ENCODE measurements around the gene VPS37C. TPM values are rescaled to one million over a fixed set of nuclear protein-coding genes. Genes with fewer than 3 reads are reported as not detected.

VPS37C gene
- total and polyA plus RNA-seq, 10 of the 15 experiments (the other 5 are each of a cell fraction or from before 2014, with no cell fraction given), result 0.39 to 16.5 (median 7.8) TPM

GRCh38 chr11:61138935-61139334, 22.3 kb downstream of the VPS37C start:
- H3K36me3 ChIP-seq (ENCODE audit: control insufficient read depth in 2 of 2, insufficient read depth in 2 of 2, low read length in 1 of 2), result peaks cover 4 to 7% of the 10 kb centered on the region in 2 experiments; a peak in 3 of 4 replicates
- DNase-seq (ENCODE audit: low read depth, low spot score) (no peak), FAIRE-seq (no peak), ATAC-seq (peak; percentile 60)
- H2AFZ ChIP-seq (ENCODE audit: control insufficient read depth, low read depth, low read length), result no peak overlapping the region
- no peak overlapping the region for H3K27ac ChIP-seq (ENCODE audit: control insufficient read depth, insufficient read depth)
- no peak overlapping the region for H3K4me2 ChIP-seq (ENCODE audit: control insufficient read depth, insufficient read depth)
- in situ Hi-C loops (cut with MboI) (no loop called here), intact Hi-C loops (cut with micrococcal nuclease; ENCODE audit: unreplicated experiment) (no loop called here)
- BruUV-seq (replicated peaks), result no TSS peak
- H3K79me2 ChIP-seq (ENCODE audit: control insufficient read depth, insufficient read depth, low read length), result peaks cover 2% of the 10 kb centered on the region; the same call in 1 of the 2 replicates
- ChIA-PET SMC1A (ENCODE audit: uncharacterized antibody, unreplicated experiment) (interaction anchor here (0.6 to 2.2 kb wide), 15 partner anchors 9 to 197 kb away, joined by 3 to 10 read pairs (median 4); partner anchors contain the start of gene VPS37C), POLR2A (interaction anchor here (0.6 to 1.2 kb wide), 5 partner anchors 9 to 376 kb away, joined by 3 to 7 read pairs (median 4); no protein-coding TSS in a partner anchor), CTCF (interaction anchor here (0.6 to 2.4 kb wide), 7 partner anchors 9 to 170 kb away, joined by 3 to 12 read pairs (median 6); no protein-coding TSS in a partner anchor), RAD21 (ENCODE audit: unreplicated experiment) (interaction anchor here (1.0 to 2.4 kb wide), 6 partner anchors 10 to 246 kb away, joined by 3 to 6 read pairs (median 4); no protein-coding TSS in a partner anchor)
- TF ChIP-seq MEF2A (IDR thresholded peaks at IDR 0.05; ENCODE audit: insufficient read depth, low read depth, low read length) (peak; percentile 35; the same call in 1 of the 2 replicates), RUNX3 (IDR thresholded peaks at IDR 0.05; ENCODE audit: low read length) (peak; percentile 49)
- TF ChIP-seq, protein P1, sequence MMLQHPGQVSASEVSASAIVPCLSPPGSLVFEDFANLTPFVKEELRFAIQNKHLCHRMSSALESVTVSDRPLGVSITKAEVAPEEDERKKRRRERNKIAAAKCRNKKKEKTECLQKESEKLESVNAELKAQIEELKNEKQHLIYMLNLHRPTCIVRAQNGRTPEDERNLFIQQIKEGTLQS (IDR thresholded peaks at IDR 0.05; ENCODE audit: borderline replicate concordance, extremely low read depth, low read depth, low read length), result no peak
- peaks cover 2% of the 10 kb centered on the region; the same call in 1 of the 2 replicates for H3K4me1 ChIP-seq (ENCODE audit: control insufficient read depth, insufficient read depth, low read length)
- no peak overlapping the region for H3K9ac ChIP-seq (ENCODE audit: control insufficient read depth, insufficient read depth, low read length)
- 60% methylated on average over 7 of the region's 7 CpGs for WGBS (ENCODE audit: insufficient coverage, insufficient replicate concordance, low lambda C conversion rate, missing lambda C conversion rate)
- no peaks in the 10 kb centered on the region for H4K20me1 ChIP-seq (ENCODE audit: control insufficient read depth, insufficient read depth)
- H3K27me3 ChIP-seq (replicated peaks in 1 of 2; ENCODE audit: control insufficient read depth in 2 of 2, insufficient read depth in 2 of 2, low read length in 1 of 2), result no peaks in the 10 kb centered on the region
- H3K4me3 ChIP-seq, result no peak overlapping the region
- no peaks in the 10 kb centered on the region for H3K9me3 ChIP-seq (replicated peaks; ENCODE audit: control insufficient read depth, insufficient read depth, low read length)

DNA sequence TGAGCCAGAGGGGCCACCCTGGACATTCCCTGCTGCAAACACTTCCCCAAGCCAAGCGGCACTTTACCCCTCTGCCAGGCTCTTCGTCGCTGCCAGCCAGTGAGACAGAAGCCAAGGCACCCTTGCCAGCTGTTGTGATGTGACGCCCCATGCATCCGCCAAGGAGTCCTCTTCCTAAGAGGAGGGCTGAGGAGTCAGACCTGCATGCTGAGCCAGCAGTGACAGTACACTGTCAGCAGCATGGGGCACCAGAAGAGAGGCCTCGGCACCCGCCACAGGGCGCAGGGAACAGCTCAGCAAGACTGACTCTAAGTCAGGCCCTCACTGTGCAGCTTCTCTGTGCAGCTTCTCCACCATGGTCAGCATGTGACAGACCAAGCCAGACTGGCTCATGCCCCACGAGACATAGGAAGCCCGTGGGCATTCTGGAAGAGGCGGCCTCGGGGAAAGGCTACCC, 26.4 kb downstream of the VPS37C start:
- no peak overlapping the region for H3K4me2 ChIP-seq (ENCODE audit: control insufficient read depth, insufficient read depth)
- no peak overlapping the region for H3K9ac ChIP-seq (ENCODE audit: control insufficient read depth, insufficient read depth, low read length)
- H3K4me3 ChIP-seq, result no peak overlapping the region
- CTCF ChIA-PET, result interaction anchor here (1.0 to 1.5 kb wide), 2 partner anchors 53 to 304 kb away, joined by 4 to 5 read pairs; no protein-coding TSS in a partner anchor
- no TSS peak for BruUV-seq (replicated peaks)
- intact Hi-C loops (cut with micrococcal nuclease; ENCODE audit: unreplicated experiment) (no loop called here), in situ Hi-C loops (cut with MboI) (no loop called here)
- FAIRE-seq (no peak), DNase-seq (ENCODE audit: low read depth, low spot score) (no peak), ATAC-seq (no peak)
- H2AFZ ChIP-seq (ENCODE audit: control insufficient read depth, low read depth, low read length), result no peak overlapping the region
- no peaks in the 10 kb centered on the region for H3K9me3 ChIP-seq (replicated peaks; ENCODE audit: control insufficient read depth, insufficient read depth, low read length)
- H3K36me3 ChIP-seq (ENCODE audit: control insufficient read depth in 2 of 2, insufficient read depth in 2 of 2, low read length in 1 of 2), result peaks cover 4 to 17% of the 10 kb centered on the region in 2 experiments; a peak in 3 of 4 replicates
- H3K27me3 ChIP-seq (replicated peaks in 1 of 2; ENCODE audit: control insufficient read depth in 2 of 2, insufficient read depth in 2 of 2, low read length in 1 of 2), result no peaks in the 10 kb centered on the region
- peaks cover 2% of the 10 kb centered on the region; the same call in 1 of the 2 replicates for H3K4me1 ChIP-seq (ENCODE audit: control insufficient read depth, insufficient read depth, low read length)
- H3K79me2 ChIP-seq (ENCODE audit: control insufficient read depth, insufficient read depth, low read length), result no peaks in the 10 kb centered on the region
- H4K20me1 ChIP-seq (ENCODE audit: control insufficient read depth, insufficient read depth), result no peaks in the 10 kb centered on the region
- POLR2A ChIA-PET, result interaction anchor here (1.2 to 1.4 kb wide), 2 partner anchors 24 to 90 kb away, joined by 3 read pairs; no protein-coding TSS in a partner anchor
- TF ChIP-seq CEBPB (IDR thresholded peaks at IDR 0.05; ENCODE audit: borderline replicate concordance in 1 of 2, low read depth in 2 of 2, low read length in 2 of 2) (no peak), ATF7 (IDR thresholded peaks at IDR 0.05; ENCODE audit: low read depth) (no peak)
- TF ChIP-seq, protein P2, sequence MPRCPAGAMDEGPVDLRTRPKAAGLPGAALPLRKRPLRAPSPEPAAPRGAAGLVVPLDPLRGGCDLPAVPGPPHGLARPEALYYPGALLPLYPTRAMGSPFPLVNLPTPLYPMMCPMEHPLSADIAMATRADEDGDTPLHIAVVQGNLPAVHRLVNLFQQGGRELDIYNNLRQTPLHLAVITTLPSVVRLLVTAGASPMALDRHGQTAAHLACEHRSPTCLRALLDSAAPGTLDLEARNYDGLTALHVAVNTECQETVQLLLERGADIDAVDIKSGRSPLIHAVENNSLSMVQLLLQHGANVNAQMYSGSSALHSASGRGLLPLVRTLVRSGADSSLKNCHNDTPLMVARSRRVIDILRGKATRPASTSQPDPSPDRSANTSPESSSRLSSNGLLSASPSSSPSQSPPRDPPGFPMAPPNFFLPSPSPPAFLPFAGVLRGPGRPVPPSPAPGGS (IDR thresholded peaks at IDR 0.05; ENCODE audit: borderline replicate concordance, insufficient read depth, low read depth, low read length, poor library complexity, severe bottlenecking), result peak; percentile 68
- no peak overlapping the region for H3K27ac ChIP-seq (ENCODE audit: control insufficient read depth, insufficient read depth)
- RAD21 ChIA-PET (ENCODE audit: unreplicated experiment), result no interaction called here
- SMC1A ChIA-PET (ENCODE audit: uncharacterized antibody, unreplicated experiment), result no interaction called here
- 95% methylated on average over 12 of the region's 12 CpGs for WGBS (ENCODE audit: insufficient coverage, insufficient replicate concordance, low lambda C conversion rate, missing lambda C conversion rate)

Data from GM12878 (cell line).